A549 (cell line): ENCODE results near the gene CPT1B.

Experiments used
- BHLHE40 ChIP-seq: IDR thresholded peaks from 2 replicates; pipeline ENCODE4 v1.6.1; 2012; ENCODE audit warnings: low read depth, low read length, inconsistent platforms
- CEBPB ChIP-seq, 2 experiments: fragments of >200 bp in 1 of 2; sonication (Bioruptor Twin) in 1 of 2; formaldehyde crosslinking in 1 of 2; IDR thresholded peaks; 2 replicates each; pipeline ENCODE4 v1.6.1; 2012 to 2016
- CHD4 ChIP-seq: fragments of 200-600 bp; sonication (generic); IDR thresholded peaks from 2 replicates; pipeline ENCODE4 v1.6.1; 2016; ENCODE audit warnings: antibody characterized with exemption, mild to moderate bottlenecking, borderline replicate concordance
- CTCF ChIP-seq: fragments of >200 bp; sonication (Bioruptor Twin); formaldehyde crosslinking; IDR thresholded peaks from 3 replicates; pipeline ENCODE4 v1.5.1; 2016
- E2F6 ChIP-seq: IDR thresholded peaks from 2 replicates; pipeline ENCODE4 v1.6.1; 2012; ENCODE audit warnings: low read depth, borderline replicate concordance
- ESRRA ChIP-seq: fragments of 150-350 bp; IDR thresholded peaks from 2 replicates; pipeline ENCODE4 v1.6.1; 2014; ENCODE audit warnings: mild to moderate bottlenecking, low read length, borderline replicate concordance
- HDAC2 ChIP-seq: fragments of 200-600 bp; sonication (generic); IDR thresholded peaks from 2 replicates; pipeline ENCODE4 v1.6.1; 2016
- JUNB ChIP-seq: fragments of >200 bp; sonication (Bioruptor Twin); formaldehyde crosslinking; IDR thresholded peaks from 2 replicates; pipeline ENCODE4 v1.6.1; 2016
- MYC ChIP-seq: IDR thresholded peaks from 2 replicates; pipeline ENCODE4 v1.6.1; 2012; ENCODE audit warnings: mild to moderate bottlenecking, inconsistent platforms, low read length, improper control_type of control experiment, borderline replicate concordance
- NFE2L2 ChIP-seq: fragments of 150-350 bp; conservative IDR thresholded peaks from 2 replicates; pipeline ENCODE4 v1.6.1; 2014; ENCODE audit warnings: low read length
- PHF8 ChIP-seq: fragments of 200-600 bp; sonication (generic); IDR thresholded peaks from 2 replicates; pipeline ENCODE4 v1.6.1; 2016; ENCODE audit warnings: low read depth, mild to moderate bottlenecking, antibody characterized with exemption, moderate library complexity, borderline replicate concordance
- RAD21 ChIP-seq, 2 experiments: fragments of >200 bp in 1 of 2; sonication (Bioruptor Twin) in 1 of 2; formaldehyde crosslinking in 1 of 2; IDR thresholded peaks in 1 of 2; conservative IDR thresholded peaks in 1 of 2; 2 replicates in 1 of 2; 3 replicates in 1 of 2; pipeline ENCODE4 v1.6.1; 2012 to 2018; ENCODE audit warnings: inconsistent platforms in 1 of 2
- REST ChIP-seq: fragments of 200-600 bp; sonication (generic); IDR thresholded peaks from 2 replicates; pipeline ENCODE4 v1.6.1; 2016; ENCODE audit warnings: antibody characterized with exemption, mild to moderate bottlenecking, moderate library complexity
- RFX5 ChIP-seq: fragments of 450-650 bp; IDR thresholded peaks from 2 replicates; pipeline ENCODE4 v1.7.1; 2014; ENCODE audit warnings: antibody characterized with exemption, mild to moderate bottlenecking, moderate library complexity

- no peak for TF ChIP-seq CHD4
- TF ChIP-seq REST, result no peak
- TF ChIP-seq RAD21 (conservative IDR thresholded peaks at IDR 0.05 in 1 of 2, IDR thresholded peaks at IDR 0.05 in 1 of 2), result no peak
- TF ChIP-seq CTCF, result no peak
- TF ChIP-seq MYC, result no peak
- no peak for TF ChIP-seq E2F6
- TF ChIP-seq RFX5, result no peak
- no peak for TF ChIP-seq ESRRA
- no peak for TF ChIP-seq JUNB
- TF ChIP-seq PHF8, result no peak
- TF ChIP-seq HDAC2, result no peak
- TF ChIP-seq NFE2L2, result no peak
- TF ChIP-seq BHLHE40, result no peak
- no peak for TF ChIP-seq CEBPB (IDR thresholded peaks at IDR 0.05)
Observed at GRCh38 chr22:50601669-50602337, 23.6 kb upstream of the CPT1B start.
